Spleen (tissue), 7 donors: ENCODE measurements around the gene MAPK1.
"Not testable (repeated sequence)": the region's sequence is repeated elsewhere in the genome, so short reads cannot be mapped to it uniquely, and the experiment has no call there.

Experiments used
- CTCF ChIP-seq, 11 experiments: fragments of 200-600 bp in 7 of 11; fragments of 450-650 bp in 4 of 11; sonication (generic) in 4 of 11; IDR thresholded peaks in 8 of 11; conservative IDR thresholded peaks in 3 of 11; 1 replicate in 7 of 11; 2 replicates in 4 of 11; pipeline versions ENCODE4 v1.4.0 to v1.8.0; 2016 to 2021; ENCODE audit warnings: antibody characterized with exemption in 11 of 11, inconsistent platforms in 4 of 11, mild to moderate bottlenecking in 1 of 11
- POLR2A ChIP-seq, 3 donors: fragments of 450-650 bp; IDR thresholded peaks; one replicate each; pipeline ENCODE4 v1.5.1; 2017; ENCODE audit warnings: antibody characterized with exemption in 3 of 3, mild to moderate bottlenecking in 1 of 3
- POLR2AphosphoS5 ChIP-seq, 3 donors: sonication (generic); formaldehyde crosslinking; IDR thresholded peaks; one replicate each; pipeline ENCODE4 v1.5.1; 2017; ENCODE audit warnings: antibody characterized with exemption in 3 of 3
- donor health status: DM: no; HTN: no; CAD: no; lungs with moderate emphysema.
- donor health status: DM: no; HTN: no; CAD: no.
- donor health status: DM: no; HTN: no; CAD: no.

DNA sequence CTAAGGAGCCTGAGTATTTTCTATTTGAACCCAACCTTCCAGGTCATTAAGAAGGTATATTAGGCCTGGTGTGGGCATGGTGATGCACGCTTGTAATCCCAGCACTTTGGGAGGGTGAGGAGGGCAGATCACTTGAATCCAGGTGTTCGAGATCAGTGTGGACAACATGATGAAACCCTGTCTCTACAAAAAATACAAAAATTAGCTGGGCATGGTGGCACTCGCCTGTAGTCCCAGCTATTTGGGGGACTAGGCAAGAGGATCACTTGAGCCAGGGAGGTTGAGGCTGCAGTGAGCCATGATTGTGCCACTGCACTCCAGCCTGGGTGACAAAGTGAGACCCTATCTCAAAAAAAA lies 50.0 kb downstream of the MAPK1 start:
- TF ChIP-seq POLR2AphosphoS5 (IDR thresholded peaks at IDR 0.05); CTCF (IDR thresholded peaks at IDR 0.05 in 8 of 11, conservative IDR thresholded peaks at IDR 0.05 in 3 of 11); POLR2A (IDR thresholded peaks at IDR 0.05): not testable (repeated sequence)
